K562 (cell line): ENCODE results near the gene RSRP1. TPM values are rescaled to one million over a fixed set of nuclear protein-coding genes. Genes with fewer than 3 reads are reported as not detected.

Source experiments
- CREB5 ChIP-seq: fragments of 250-450 bp; sonication (Bioruptor Pico); IDR thresholded peaks from 2 replicates; pipeline ENCODE4 v1.5.0; 2020; ENCODE audit warnings: mild to moderate bottlenecking
- ELF1 ChIP-seq: fragments of 200-800 bp; sonication (Bioruptor generic); IDR thresholded peaks from 2 replicates; pipeline ENCODE4 v1.6.1; 2016; ENCODE audit warnings: missing genetic modification characterization, missing compliant biosample characterization
- ESRRA ChIP-seq: fragments of 450-650 bp; IDR thresholded peaks from 2 replicates; pipeline ENCODE4 v1.6.1; 2014; ENCODE audit warnings: low read depth, mild to moderate bottlenecking, moderate library complexity, borderline replicate concordance
- ETV1 ChIP-seq: fragments of 450-650 bp; conservative IDR thresholded peaks from 2 replicates; pipeline ENCODE4 v1.6.1; 2016; ENCODE audit warnings: missing genetic modification characterization, control low read depth, low read depth, missing compliant biosample characterization
- FOXP4 ChIP-seq: sonication (generic); formaldehyde crosslinking; IDR thresholded peaks from 2 replicates; pipeline ENCODE4 v1.8.0; 2022; ENCODE audit warnings: mild to moderate bottlenecking, missing genetic modification reagents, borderline replicate concordance
- GATA2 ChIP-seq: sonication (generic); formaldehyde crosslinking; IDR thresholded peaks from 2 replicates; pipeline ENCODE4 v1.4.0; 2020; ENCODE audit warnings: mild to moderate bottlenecking, missing genetic modification reagents
- MITF ChIP-seq: IDR thresholded peaks from 2 replicates; pipeline ENCODE4 v1.6.1; 2014; ENCODE audit warnings: antibody characterized with exemption
- RERE ChIP-seq: sonication (generic); formaldehyde crosslinking; IDR thresholded peaks from 2 replicates; pipeline ENCODE4 v1.8.0; 2023; ENCODE audit warnings: missing genetic modification reagents, mild to moderate bottlenecking, borderline replicate concordance
- SMARCE1 ChIP-seq: fragments of 450-650 bp; IDR thresholded peaks from 2 replicates; pipeline ENCODE4 v1.7.1; 2016; ENCODE audit warnings: mild to moderate bottlenecking
- THAP7 ChIP-seq: fragments of 250-450 bp; sonication (Bioruptor Pico); IDR thresholded peaks from 2 replicates; pipeline ENCODE4 v1.5.0; 2021
- VEZF1 ChIP-seq: fragments of 200-800 bp; sonication (Bioruptor generic); IDR thresholded peaks from 2 replicates; pipeline ENCODE4 v1.6.1; 2017; ENCODE audit warnings: missing genetic modification characterization, missing compliant biosample characterization
- ZNF639 ChIP-seq, 2 experiments: fragments of 200-800 bp in 1 of 2; sonication (Bioruptor generic) in 1 of 2; sonication (generic) in 1 of 2; formaldehyde crosslinking in 1 of 2; IDR thresholded peaks in 1 of 2; conservative IDR thresholded peaks in 1 of 2; 2 replicates each; pipeline versions ENCODE4 v1.5.0 to v1.6.1; 2016 to 2020; ENCODE audit warnings: missing compliant biosample characterization in 1 of 2, missing genetic modification characterization in 1 of 2, missing genetic modification reagents in 1 of 2
- polyA plus RNA-seq, 8 experiments: library from polyadenylated mRNA; depleted of rRNA in 4 of 8; stranded (reverse) in 5 of 8; unstranded in 3 of 8; fragments of >200 nt; fragmentation: Nextera tagmentation in 2 of 8; fragmentation: Illumina TruSeq in 1 of 8; extraction: Ambion mirVana in 2 of 8; extraction: Trizol in 1 of 8; gene quantifications; 2 replicates each; pipeline versions ENCODE4 v1.2.1 to v1.2.3, GENCODE V29; 2011 to 2014; ENCODE audit warnings: inconsistent platforms in 1 of 8, missing spikeins in 1 of 8
- total RNA-seq, 7 experiments: library from RNA; depleted of rRNA in 6 of 7; stranded (reverse); fragments of >200 nt in 6 of 7; fragmentation: Illumina TruSeq in 2 of 7; extraction: Trizol in 2 of 7; gene quantifications; 2 replicates each; pipeline versions ENCODE4 v1.2.1 to v1.2.3, GENCODE V29; 2011 to 2021; ENCODE audit warnings: low replicate concordance in 1 of 7

RSRP1 gene
- total and polyA plus RNA-seq, 9 of the 15 experiments (the other 6 are each of a cell fraction or from before 2014, with no cell fraction given) = 27.2 to 283 (median 146) TPM

- TF ChIP-seq ELF1 (0 out of 2 replicates have a peak, but pooled peaks have one; percentile 26), ESRRA (0 out of 2 replicates have a peak, but pooled peaks have one; percentile 43), ZNF639 (CRISPR knock-in tag; conservative IDR thresholded peaks at IDR 0.05 in 1 of 2, IDR thresholded peaks at IDR 0.05 in 1 of 2) (no peak), MITF (0 out of 2 replicates have a peak, but pooled peaks have one; percentile 42), THAP7 (CRISPR knock-in tag) (no peak), CREB5 (CRISPR knock-in tag) (no peak), FOXP4 (CRISPR knock-in tag) (no peak), GATA2 (CRISPR knock-in tag) (0 out of 2 replicates have a peak, but pooled peaks have one; percentile 59), ETV1 (tag) (peak; percentile 16; the same call in 1 of the 2 replicates), SMARCE1 (peak; percentile 41; the same call in 1 of the 2 replicates), VEZF1 (peak; percentile 83), RERE (no peak)
Measured at GRCh38 chr1:25216123-25216522, 31.1 kb downstream of the RSRP1 start (continued).
